Measurements from ENCODE around the gene ESYT2. TPM values are rescaled to one million over a fixed set of nuclear protein-coding genes. Genes with fewer than 3 reads are reported as not detected.

ESYT2 gene
- total RNA-seq, 5 donors from 2014 or later (not counting 1 experiment from before 2014, with no cell fraction given), result 99.0 to 122 (median 116) TPM

- POLR2A ChIA-PET, result no interaction called here
- peaks cover 1 to 8% (median 6%) of the 10 kb centered on the region in 3 donors for H3K4me1 Mint-ChIP-seq
- no peak overlapping the region for H3K4me3 Mint-ChIP-seq
Measured at GRCh38 chr7:158761945-158762344, 67.4 kb downstream of the ESYT2 start.

GRCh38 chr7:158760936-158761335, 68.4 kb downstream of the ESYT2 start:
- peak overlapping the region; percentile 16 to 35 for H3K27ac Mint-ChIP-seq
- peak; percentile 52 to 69 (median 61) for ATAC-seq (replicated peaks in 1 of 4)

More at GRCh38 chr7:158761945-158762344, 67.4 kb downstream of the ESYT2 start:
- no peaks in the 10 kb centered on the region for H3K4me1 ChIP-seq (ENCODE audit: control insufficient read depth in 1 of 2, extremely low read depth in 1 of 2, insufficient read depth in 2 of 2, low read length in 2 of 2)
- DNase-seq, result no peak
- H3K27ac Mint-ChIP-seq, result no peak overlapping the region
- no peaks in the 10 kb centered on the region for H3K9me3 Mint-ChIP-seq
- H3K36me3 ChIP-seq (ENCODE audit: control insufficient read depth in 2 of 2, extremely low read depth in 1 of 2, insufficient read depth in 1 of 2, low read length in 1 of 2), result peaks cover 3 to 85% of the 10 kb centered on the region in 2 donors
- no peak for ATAC-seq (replicated peaks in 1 of 4)
- no peak overlapping the region for H3K27ac ChIP-seq (ENCODE audit: low read length)
- no peaks in the 10 kb centered on the region for H3K27me3 ChIP-seq (replicated peaks in 1 of 2; ENCODE audit: control insufficient read depth in 2 of 2, extremely low read depth in 1 of 2, insufficient read depth in 2 of 2, low read length in 1 of 2)
- H3K27me3 Mint-ChIP-seq, result no peaks in the 10 kb centered on the region
- H3K36me3 Mint-ChIP-seq, result peaks cover 70% of the 10 kb centered on the region
- no peaks in the 10 kb centered on the region for H3K9me3 ChIP-seq
- CTCF ChIA-PET, result interaction anchor here in 1 of 2 donors (1.8 kb wide), 1 partner anchor 215 kb away, joined by 6 read pairs; no protein-coding TSS in a partner anchor
- WGBS (ENCODE audit: insufficient coverage), result 97% methylated on average over 12 of the region's 12 CpGs
- H3K4me3 ChIP-seq (ENCODE audit: control insufficient read depth in 1 of 2, extremely low read depth in 1 of 2, low read length in 1 of 2), result no peak overlapping the region

GRCh38 chr7:158760445-158760764, 68.9 kb downstream of the ESYT2 start:
- H3K27me3 ChIP-seq (replicated peaks in 1 of 2; ENCODE audit: control insufficient read depth in 2 of 2, extremely low read depth in 1 of 2, insufficient read depth in 2 of 2, low read length in 1 of 2), result no peaks in the 10 kb centered on the region
- peaks cover 0 to 78% of the 10 kb centered on the region in 2 donors for H3K36me3 ChIP-seq (ENCODE audit: control insufficient read depth in 2 of 2, extremely low read depth in 1 of 2, insufficient read depth in 1 of 2, low read length in 1 of 2)
- H3K27ac ChIP-seq (ENCODE audit: low read length), result no peak overlapping the region
- H3K4me1 ChIP-seq (ENCODE audit: control insufficient read depth in 1 of 2, extremely low read depth in 1 of 2, insufficient read depth in 2 of 2, low read length in 2 of 2), result no peaks in the 10 kb centered on the region
- WGBS (ENCODE audit: insufficient coverage), result 83% methylated on average over 1 of the region's 3 CpGs
- no peaks in the 10 kb centered on the region for H3K9me3 ChIP-seq
- DNase-seq, result no peak
- ChIA-PET POLR2A (no interaction called here), CTCF (interaction anchor here in 1 of 2 donors (0.6 kb wide), 1 partner anchor 9 kb away, joined by 3 read pairs; no protein-coding TSS in a partner anchor)
- no peaks in the 10 kb centered on the region for H3K9me3 Mint-ChIP-seq
- no peak overlapping the region for H3K27ac Mint-ChIP-seq
- no peak overlapping the region for H3K4me3 ChIP-seq (ENCODE audit: control insufficient read depth in 1 of 2, extremely low read depth in 1 of 2, low read length in 1 of 2)
- H3K4me3 Mint-ChIP-seq, result no peak overlapping the region
- H3K4me1 Mint-ChIP-seq, result peaks cover 0 to 8% (median 0%) of the 10 kb centered on the region in 3 donors
- H3K36me3 Mint-ChIP-seq, result peaks cover 67% of the 10 kb centered on the region
- H3K27me3 Mint-ChIP-seq, result no peaks in the 10 kb centered on the region
- no peak for ATAC-seq (replicated peaks in 1 of 4)

More at GRCh38 chr7:158760936-158761335, 68.4 kb downstream of the ESYT2 start:
- Histone ChIP-seq H3K27ac (ENCODE audit: low read length) (no peak overlapping the region), H3K4me1 (ENCODE audit: control insufficient read depth in 1 of 2, extremely low read depth in 1 of 2, insufficient read depth in 2 of 2, low read length in 2 of 2) (no peaks in the 10 kb centered on the region), H3K4me3 (ENCODE audit: control insufficient read depth in 1 of 2, extremely low read depth in 1 of 2, low read length in 1 of 2) (no peak overlapping the region), H3K36me3 (ENCODE audit: control insufficient read depth in 2 of 2, extremely low read depth in 1 of 2, insufficient read depth in 1 of 2, low read length in 1 of 2) (peaks cover 0 to 81% of the 10 kb centered on the region in 2 donors), H3K27me3 (replicated peaks in 1 of 2; ENCODE audit: control insufficient read depth in 2 of 2, extremely low read depth in 1 of 2, insufficient read depth in 2 of 2, low read length in 1 of 2) (no peaks in the 10 kb centered on the region), H3K9me3 (no peaks in the 10 kb centered on the region)
- no peaks in the 10 kb centered on the region for H3K27me3 Mint-ChIP-seq
- no peak overlapping the region for H3K4me3 Mint-ChIP-seq
- ChIA-PET CTCF (no interaction called here), POLR2A (no interaction called here)
- H3K4me1 Mint-ChIP-seq, result peaks cover 0 to 8% (median 0%) of the 10 kb centered on the region in 3 donors
- no peaks in the 10 kb centered on the region for H3K9me3 Mint-ChIP-seq
- 79% methylated on average over 4 of the region's 8 CpGs for WGBS (ENCODE audit: insufficient coverage)
- peaks cover 67% of the 10 kb centered on the region for H3K36me3 Mint-ChIP-seq
- DNase-seq, result peak in 13 of 35 experiments; percentile 11 to 48 (median 21)

- H3K9me3 Mint-ChIP-seq, result no peaks in the 10 kb centered on the region
- Histone ChIP-seq H3K4me1 (ENCODE audit: control insufficient read depth in 1 of 2, extremely low read depth in 1 of 2, insufficient read depth in 2 of 2, low read length in 2 of 2) (no peaks in the 10 kb centered on the region), H3K27ac (ENCODE audit: low read length) (no peak overlapping the region), H3K27me3 (replicated peaks in 1 of 2; ENCODE audit: control insufficient read depth in 2 of 2, extremely low read depth in 1 of 2, insufficient read depth in 2 of 2, low read length in 1 of 2) (no peaks in the 10 kb centered on the region), H3K4me3 (ENCODE audit: control insufficient read depth in 1 of 2, extremely low read depth in 1 of 2, low read length in 1 of 2) (no peak overlapping the region), H3K36me3 (ENCODE audit: control insufficient read depth in 2 of 2, extremely low read depth in 1 of 2, insufficient read depth in 1 of 2, low read length in 1 of 2) (peaks cover 0 to 78% of the 10 kb centered on the region in 2 donors), H3K9me3 (no peaks in the 10 kb centered on the region)
- H3K36me3 Mint-ChIP-seq, result peaks cover 69% of the 10 kb centered on the region
- H3K27ac Mint-ChIP-seq, result no peak overlapping the region
- H3K27me3 Mint-ChIP-seq, result no peaks in the 10 kb centered on the region
- WGBS (ENCODE audit: insufficient coverage), result 94% methylated on average over 11 of the region's 14 CpGs
- DNase-seq (no peak), ATAC-seq (replicated peaks in 1 of 4) (no peak)
- POLR2A ChIA-PET, result no interaction called here
- CTCF ChIA-PET, result interaction anchor here in 1 of 2 donors (0.6 kb wide), 1 partner anchor 9 kb away, joined by 3 read pairs; no protein-coding TSS in a partner anchor
- H3K4me3 Mint-ChIP-seq, result no peak overlapping the region
- H3K4me1 Mint-ChIP-seq, result peaks cover 0 to 8% (median 0%) of the 10 kb centered on the region in 3 donors
Measured at GRCh38 chr7:158759749-158760444, 69.4 kb downstream of the ESYT2 start.

GRCh38 chr7:158759245-158759614, 70.1 kb downstream of the ESYT2 start:
- Mint-ChIP-seq H3K27ac (no peak overlapping the region), H3K4me3 (no peak overlapping the region), H3K27me3 (no peaks in the 10 kb centered on the region), H3K36me3 (peaks cover 66% of the 10 kb centered on the region), H3K4me1 (peaks cover 0 to 4% (median 0%) of the 10 kb centered on the region in 3 donors), H3K9me3 (no peaks in the 10 kb centered on the region)
- no peak overlapping the region for H3K27ac ChIP-seq (ENCODE audit: low read length)
- ChIA-PET POLR2A (no interaction called here), CTCF (no interaction called here)
- no peak for ATAC-seq (replicated peaks in 1 of 4)
- H3K9me3 ChIP-seq, result no peaks in the 10 kb centered on the region
- H3K36me3 ChIP-seq (ENCODE audit: control insufficient read depth in 2 of 2, extremely low read depth in 1 of 2, insufficient read depth in 1 of 2, low read length in 1 of 2), result peaks cover 0 to 78% of the 10 kb centered on the region in 2 donors
- H3K27me3 ChIP-seq (replicated peaks in 1 of 2; ENCODE audit: control insufficient read depth in 2 of 2, extremely low read depth in 1 of 2, insufficient read depth in 2 of 2, low read length in 1 of 2), result no peaks in the 10 kb centered on the region
- H3K4me3 ChIP-seq (ENCODE audit: control insufficient read depth in 1 of 2, extremely low read depth in 1 of 2, low read length in 1 of 2), result no peak overlapping the region
- 93% methylated on average over 3 of the region's 4 CpGs for WGBS (ENCODE audit: insufficient coverage)
- no peaks in the 10 kb centered on the region for H3K4me1 ChIP-seq (ENCODE audit: control insufficient read depth in 1 of 2, extremely low read depth in 1 of 2, insufficient read depth in 2 of 2, low read length in 2 of 2)
- no peak for DNase-seq

GRCh38 chr7:158758586-158759244, 70.6 kb downstream of the ESYT2 start:
- H3K27me3 ChIP-seq (replicated peaks in 1 of 2; ENCODE audit: control insufficient read depth in 2 of 2, extremely low read depth in 1 of 2, insufficient read depth in 2 of 2, low read length in 1 of 2), result no peaks in the 10 kb centered on the region
- ChIA-PET CTCF (no interaction called here), POLR2A (no interaction called here)
- no peaks in the 10 kb centered on the region for H3K9me3 ChIP-seq
- ATAC-seq (replicated peaks in 1 of 4), result no peak
- WGBS (ENCODE audit: insufficient coverage), result 91% methylated on average over 6 of the region's 16 CpGs
- no peak overlapping the region for H3K4me3 ChIP-seq (ENCODE audit: control insufficient read depth in 1 of 2, extremely low read depth in 1 of 2, low read length in 1 of 2)
- H3K36me3 ChIP-seq (ENCODE audit: control insufficient read depth in 2 of 2, extremely low read depth in 1 of 2, insufficient read depth in 1 of 2, low read length in 1 of 2), result peaks cover 0 to 79% of the 10 kb centered on the region in 2 donors
- peak overlapping the region in 1 of 3 donors; percentile 6 for H3K4me3 Mint-ChIP-seq
- H3K36me3 Mint-ChIP-seq, result peaks cover 63% of the 10 kb centered on the region
- no peaks in the 10 kb centered on the region for H3K9me3 Mint-ChIP-seq
- H3K27ac ChIP-seq (ENCODE audit: low read length), result no peak overlapping the region
- peaks cover 0 to 4% (median 0%) of the 10 kb centered on the region in 3 donors for H3K4me1 Mint-ChIP-seq
- no peak overlapping the region for H3K27ac Mint-ChIP-seq
- H3K4me1 ChIP-seq (ENCODE audit: control insufficient read depth in 1 of 2, extremely low read depth in 1 of 2, insufficient read depth in 2 of 2, low read length in 2 of 2), result no peaks in the 10 kb centered on the region
- H3K27me3 Mint-ChIP-seq, result no peaks in the 10 kb centered on the region
- DNase-seq, result no peak

Measured in T-cell (primary cell).